Activated naive CD4-positive, alpha-beta T cell treated with anti-CD3 and anti-CD28 coated beads, Interleukin-2, amount 50 U/mL, for 72 hours (primary cell): ENCODE results near the gene TGM1. TPM values are rescaled to one million over a fixed set of nuclear protein-coding genes. Genes with fewer than 3 reads are reported as not detected.
"Not testable (repeated sequence)": the region's sequence is repeated elsewhere in the genome, so short reads cannot be mapped to it uniquely, and the experiment has no call there.

ENCODE experiments used
- ATAC-seq, 2 donors: fragments of 150-1000 bp; cut with Tn5 transposase; 2 replicates each; pipeline ENCODE4 v1.10.0; 2021; ENCODE audit warnings: mild to moderate bottlenecking in 2 of 2, moderate library complexity in 2 of 2
- DNase-seq, 2 donors: peaks; one replicate each; pipeline ENCODE4 v3.0.0; 2021 to 2022; ENCODE audit warnings: low spot score in 2 of 2
- H3K27ac Mint-ChIP-seq, 2 donors: one replicate each; pipeline ENCODE4 v1.8.0; 2022; ENCODE audit warnings: mild to moderate bottlenecking in 2 of 2, mixed read lengths in 2 of 2
- H3K36me3 Mint-ChIP-seq, 2 donors: one replicate each; pipeline ENCODE4 v1.8.0; 2022; ENCODE audit warnings: mixed read lengths in 2 of 2
- H3K9me3 Mint-ChIP-seq, 2 donors: one replicate each; pipeline ENCODE4 v1.8.0; 2022; ENCODE audit warnings: mixed read lengths in 2 of 2
- total RNA-seq, 2 donors: library from RNA; stranded (reverse); gene quantifications; one replicate each; pipeline ENCODE4 v1.2.3, GENCODE V29; 2022

TGM1 gene
- total RNA-seq, 2 donors from 2014 or later = 7.9 to 31.6 TPM

DNA sequence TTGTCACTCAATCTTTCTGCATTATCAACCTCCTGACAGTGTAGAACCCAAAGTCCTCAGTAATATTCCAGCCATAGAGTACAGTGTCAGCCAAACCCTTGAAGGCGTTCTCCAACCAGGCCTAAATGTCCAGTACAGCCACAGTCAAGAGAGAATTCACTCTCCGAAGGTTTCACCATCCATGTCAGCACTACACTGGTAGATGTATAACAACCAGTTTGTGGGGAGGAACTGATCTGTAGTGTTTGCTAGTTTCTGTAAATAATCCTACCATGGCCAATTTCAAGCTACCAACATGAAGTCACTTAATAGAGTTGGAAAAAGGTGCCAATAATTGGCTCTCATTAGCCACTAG lies 46.7 kb downstream of the TGM1 start:
- Mint-ChIP-seq H3K36me3 (peaks cover 5 to 17% of the 10 kb centered on the region in 2 donors), H3K27ac (peak overlapping the region; percentile 90 to 95), H3K9me3 (no peaks in the 10 kb centered on the region)
- ATAC-seq (no peak), DNase-seq (no peak)

DNA sequence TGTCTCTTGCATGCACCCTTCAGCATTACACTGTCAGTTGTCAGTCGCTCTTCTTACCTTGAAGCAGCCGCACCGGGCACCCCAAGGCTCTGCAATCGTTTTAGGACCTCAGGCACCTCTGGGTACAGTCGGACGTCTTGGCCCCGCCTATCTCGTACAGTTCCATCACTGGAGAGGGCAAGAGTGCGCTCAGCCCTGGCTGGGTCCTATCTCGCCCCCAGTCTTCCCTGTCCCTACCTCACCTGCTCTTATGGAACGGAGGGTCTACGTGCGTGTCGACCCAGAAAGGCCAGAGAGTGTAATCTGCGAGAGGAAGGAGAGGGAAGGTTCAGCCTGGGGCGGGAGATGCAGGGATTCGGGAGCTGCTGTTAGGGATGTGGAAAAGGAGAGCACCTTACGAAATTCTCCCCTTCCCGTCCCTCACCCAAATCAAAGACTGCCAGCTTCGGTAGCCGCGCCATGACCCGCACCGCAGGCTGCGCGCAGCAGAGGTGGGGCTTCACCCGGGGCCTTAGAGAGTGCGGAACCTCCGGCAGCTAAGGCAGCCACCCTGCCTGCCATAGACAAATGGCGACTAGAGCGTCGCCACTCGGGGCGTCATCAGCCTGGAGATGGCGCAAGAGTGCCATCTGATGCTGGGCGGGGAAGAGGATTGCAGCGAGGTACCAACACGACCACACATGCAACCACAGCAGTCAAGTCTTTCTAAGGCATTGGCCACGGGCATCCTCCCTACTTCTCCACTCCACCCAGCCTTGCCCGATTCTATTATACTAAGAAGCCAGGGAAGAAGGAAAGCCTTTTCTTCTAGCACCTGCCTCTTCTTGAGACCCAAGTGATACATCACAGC lies 47.3 kb downstream of the TGM1 start, which contains the start of gene MDP1:
TSS of gene MDP1 (minus strand) at position 572 of the 850 bp plus-strand sequence. CDS start at position 461, 111 bp downstream.
- ATAC-seq = peak; percentile 73 to 74
- H3K27ac Mint-ChIP-seq = peak within 1 kb of the TSS; percentile 90 to 95
- no peaks in the 10 kb centered on the region for H3K9me3 Mint-ChIP-seq
- H3K36me3 Mint-ChIP-seq = peaks cover 9 to 23% of the 10 kb centered on the region in 2 donors
- peak; percentile 78 to 82 for DNase-seq

DNA sequence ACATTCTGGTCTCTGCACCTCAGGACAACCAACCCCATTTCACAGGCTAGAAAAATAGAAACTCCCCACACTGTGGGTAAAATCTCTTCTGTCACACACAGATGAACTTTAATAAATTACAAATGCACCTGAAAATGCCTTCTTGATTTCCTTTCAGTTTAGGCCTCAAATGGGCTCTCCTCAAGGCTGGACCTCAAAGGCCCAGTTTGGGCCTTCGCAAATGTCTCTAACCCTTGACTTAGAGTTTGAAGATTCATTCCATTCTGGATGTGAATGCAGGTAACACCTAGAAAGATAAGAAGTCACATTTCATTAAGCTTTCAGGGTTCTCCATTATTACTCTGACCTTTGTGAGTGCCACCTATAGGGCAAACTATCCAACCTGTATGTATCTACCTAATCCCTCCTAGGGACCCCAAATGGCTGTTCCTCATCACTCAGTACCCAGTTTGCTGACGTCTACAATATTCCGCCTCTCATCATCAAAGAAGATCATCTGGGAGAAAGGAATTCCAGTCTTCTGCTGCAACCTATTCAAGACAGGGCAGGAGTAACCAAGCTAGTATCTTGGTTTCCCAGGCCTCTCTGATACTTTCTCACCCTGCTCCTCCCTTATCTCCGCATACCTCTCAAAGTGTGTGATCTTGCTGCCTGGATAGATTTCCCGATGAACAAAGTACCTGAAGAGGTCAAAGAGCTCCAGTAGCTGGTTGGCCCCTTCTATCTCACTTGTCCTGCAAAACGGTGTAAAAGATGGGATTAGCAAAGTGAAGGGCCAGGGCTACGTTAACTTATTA lies 48.9 kb downstream of the TGM1 start:
- Mint-ChIP-seq H3K9me3 (no peaks in the 10 kb centered on the region), H3K36me3 (peaks cover 18 to 32% of the 10 kb centered on the region in 2 donors)

DNA sequence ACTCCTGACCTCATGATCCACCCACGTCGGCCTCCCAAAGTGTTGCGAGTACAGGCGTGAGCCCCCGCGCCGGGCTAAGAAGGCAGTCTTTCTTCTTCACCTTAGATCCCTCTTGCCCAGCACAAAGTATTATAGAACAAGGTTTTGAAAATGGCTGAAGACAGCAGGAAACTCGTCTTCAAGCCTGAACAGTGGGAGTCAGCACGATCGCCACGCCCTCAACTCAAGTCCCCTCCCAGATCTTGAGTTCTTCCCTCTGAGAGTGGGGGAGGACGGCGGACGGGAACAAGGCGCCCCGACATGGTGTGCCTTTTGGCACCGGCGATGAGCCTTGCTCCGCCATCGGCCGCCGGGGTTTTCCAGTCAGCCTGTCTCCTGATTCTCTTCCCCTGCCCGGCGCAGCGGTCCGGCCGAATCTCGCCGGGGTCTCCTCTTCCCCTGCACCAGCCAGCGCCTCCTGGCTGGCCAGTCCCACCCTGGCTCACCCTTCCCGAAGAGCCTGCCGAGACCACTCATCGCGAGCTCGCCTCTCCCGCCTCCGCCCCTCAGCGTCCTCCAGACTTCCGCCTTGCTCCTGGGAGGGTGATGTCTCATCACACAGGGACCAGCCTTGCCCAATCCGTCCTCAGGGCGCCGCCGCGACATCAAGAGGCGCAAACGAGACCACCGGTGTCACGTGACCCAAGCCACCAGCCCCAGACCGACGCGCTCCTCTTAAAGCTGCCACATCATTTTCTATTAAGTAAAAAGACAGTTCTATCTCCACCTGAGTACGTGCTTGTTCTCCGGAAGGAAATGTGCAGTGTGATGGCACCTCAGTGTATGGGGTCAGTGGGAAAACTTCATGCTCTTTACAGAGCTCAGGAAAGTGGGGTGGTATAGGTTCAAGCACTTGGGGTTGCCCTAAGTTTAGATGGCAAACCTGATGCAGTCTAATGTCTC lies 49.8 kb downstream of the TGM1 start, which contains the start of gene CHMP4A:
TSS of gene CHMP4A (minus strand) at position 565 of the 942 bp plus-strand sequence. CDS start at position 516, 49 bp downstream.
- Mint-ChIP-seq H3K9me3 (no peaks in the 10 kb centered on the region), H3K27ac (peak within 1 kb of the TSS; percentile 96 to 98), H3K36me3 (peaks cover 18 to 36% of the 10 kb centered on the region in 2 donors)
- ATAC-seq (peak; percentile 87 to 91), DNase-seq (peak; percentile 93 to 96)

More for the DNA sequence above, 48.9 kb downstream of the TGM1 start:
- H3K27ac Mint-ChIP-seq = peak overlapping the region; percentile 96 to 98
- no peak for DNase-seq
- no peak for ATAC-seq

DNA sequence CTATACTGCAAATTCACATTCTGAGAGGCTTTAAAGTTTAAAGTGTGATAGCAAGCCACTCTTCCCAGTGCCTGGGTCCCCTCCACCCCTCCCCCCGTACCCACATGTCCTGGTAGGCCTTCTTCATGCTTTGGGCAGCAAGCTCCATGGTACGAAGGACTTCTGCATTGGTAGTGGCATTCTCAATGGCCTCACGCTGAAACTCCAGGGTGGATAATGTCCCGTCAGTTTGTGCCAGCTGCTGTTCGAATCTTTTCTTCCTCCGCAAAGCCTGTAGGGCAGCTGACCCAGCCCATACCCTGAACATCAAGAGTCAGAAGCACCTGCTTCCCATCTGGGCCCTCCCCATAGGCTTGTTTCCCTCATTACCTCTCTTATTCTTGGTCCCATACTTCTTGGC lies 51.7 kb downstream of the TGM1 start:
- DNase-seq (no peak), ATAC-seq (no peak)
- Mint-ChIP-seq H3K27ac (peak overlapping the region in 1 of 2 donors; percentile 96), H3K36me3 (peaks cover 25 to 54% of the 10 kb centered on the region in 2 donors), H3K9me3 (no peaks in the 10 kb centered on the region)

DNA sequence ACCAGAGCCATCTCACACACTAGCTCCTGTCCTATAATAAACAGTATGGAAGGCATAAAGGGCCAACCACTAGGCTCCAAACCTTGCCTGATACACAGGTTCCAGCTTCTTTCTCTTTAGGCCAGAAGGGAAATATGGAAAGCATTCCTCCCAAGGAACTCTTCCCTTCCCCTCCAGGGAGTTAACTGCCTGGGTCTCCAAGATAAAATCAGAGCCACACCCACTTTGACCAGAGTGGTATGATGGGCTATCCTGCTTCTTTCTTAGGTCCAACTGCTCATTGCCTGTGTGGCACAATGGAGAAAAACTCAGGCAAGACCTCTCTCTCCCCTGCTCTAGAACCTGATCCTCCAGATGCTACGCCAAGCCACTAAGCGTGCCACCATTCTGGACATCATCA lies 55.4 kb downstream of the TGM1 start:
- DNase-seq (no peak), ATAC-seq (no peak)
- Mint-ChIP-seq H3K27ac (peak overlapping the region in 1 of 2 donors; percentile 33), H3K9me3 (peaks cover 0 to 6% of the 10 kb centered on the region in 2 donors), H3K36me3 (peaks cover 31 to 52% of the 10 kb centered on the region in 2 donors)

DNA sequence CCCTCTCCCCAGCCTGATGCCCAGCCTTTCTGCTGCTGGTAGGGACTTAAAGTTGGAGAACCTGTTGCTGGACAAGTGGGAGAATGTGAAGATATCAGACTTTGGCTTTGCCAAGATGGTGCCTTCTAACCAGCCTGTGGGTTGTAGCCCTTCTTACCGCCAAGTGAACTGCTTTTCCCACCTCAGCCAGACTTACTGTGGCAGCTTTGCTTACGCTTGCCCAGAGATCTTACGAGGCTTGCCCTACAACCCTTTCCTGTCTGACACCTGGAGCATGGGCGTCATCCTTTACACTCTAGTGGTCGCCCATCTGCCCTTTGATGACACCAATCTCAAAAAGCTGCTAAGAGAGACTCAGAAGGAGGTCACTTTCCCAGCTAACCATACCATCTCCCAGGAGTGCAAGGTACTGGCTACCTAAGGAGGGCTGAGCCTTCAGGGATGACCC lies 55.8 kb downstream of the TGM1 start:
- H3K36me3 Mint-ChIP-seq = peaks cover 34 to 56% of the 10 kb centered on the region in 2 donors
- DNase-seq (no peak), ATAC-seq (peak in 1 of 2 donors; percentile 18)
- H3K9me3 Mint-ChIP-seq = peaks cover 0 to 6% of the 10 kb centered on the region in 2 donors
- H3K27ac Mint-ChIP-seq = peak overlapping the region; percentile 26 to 33

DNA sequence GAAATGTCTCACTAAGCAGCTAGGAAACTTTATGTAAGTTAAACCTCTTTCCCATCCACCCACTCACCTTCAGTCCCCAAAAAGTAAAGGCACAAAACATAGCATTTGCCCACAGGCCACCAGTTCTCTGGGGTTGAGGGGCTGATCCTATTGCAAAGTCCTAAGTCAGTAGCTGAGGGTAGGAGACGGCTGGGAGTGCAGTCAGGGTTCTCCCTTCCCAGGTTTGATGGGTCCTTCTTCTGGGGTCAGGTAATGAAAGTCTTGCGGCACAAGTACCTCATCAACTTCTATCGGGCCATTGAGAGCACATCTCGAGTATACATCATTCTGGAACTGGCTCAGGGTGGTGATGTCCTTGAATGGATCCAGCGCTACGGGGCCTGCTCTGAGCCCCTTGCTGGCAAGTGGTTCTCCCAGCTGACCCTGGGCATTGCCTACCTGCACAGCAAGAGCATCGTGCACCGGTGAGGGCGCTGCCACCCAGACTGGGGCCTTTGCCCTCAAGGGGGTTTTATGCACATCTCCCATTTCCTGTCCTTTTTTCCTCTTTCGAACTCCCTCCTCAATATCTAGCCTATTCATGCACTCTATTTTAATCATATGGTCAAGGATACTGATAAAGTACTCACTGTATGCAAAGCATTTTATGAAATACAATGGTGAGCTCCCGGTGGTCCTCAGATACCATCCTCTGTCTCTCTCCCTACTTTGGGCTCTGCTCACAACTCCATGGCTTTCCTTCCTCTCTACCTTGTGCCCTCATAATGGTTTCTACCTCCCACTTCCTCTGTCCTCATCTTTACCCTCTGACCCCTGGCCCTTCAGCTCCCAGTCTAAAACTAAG lies 56.5 kb downstream of the TGM1 start:
- ATAC-seq (no peak), DNase-seq (no peak)
- Mint-ChIP-seq H3K36me3 (peaks cover 37 to 58% of the 10 kb centered on the region in 2 donors), H3K27ac (peak overlapping the region; percentile 26 to 33), H3K9me3 (peaks cover 0 to 8% of the 10 kb centered on the region in 2 donors)

DNA sequence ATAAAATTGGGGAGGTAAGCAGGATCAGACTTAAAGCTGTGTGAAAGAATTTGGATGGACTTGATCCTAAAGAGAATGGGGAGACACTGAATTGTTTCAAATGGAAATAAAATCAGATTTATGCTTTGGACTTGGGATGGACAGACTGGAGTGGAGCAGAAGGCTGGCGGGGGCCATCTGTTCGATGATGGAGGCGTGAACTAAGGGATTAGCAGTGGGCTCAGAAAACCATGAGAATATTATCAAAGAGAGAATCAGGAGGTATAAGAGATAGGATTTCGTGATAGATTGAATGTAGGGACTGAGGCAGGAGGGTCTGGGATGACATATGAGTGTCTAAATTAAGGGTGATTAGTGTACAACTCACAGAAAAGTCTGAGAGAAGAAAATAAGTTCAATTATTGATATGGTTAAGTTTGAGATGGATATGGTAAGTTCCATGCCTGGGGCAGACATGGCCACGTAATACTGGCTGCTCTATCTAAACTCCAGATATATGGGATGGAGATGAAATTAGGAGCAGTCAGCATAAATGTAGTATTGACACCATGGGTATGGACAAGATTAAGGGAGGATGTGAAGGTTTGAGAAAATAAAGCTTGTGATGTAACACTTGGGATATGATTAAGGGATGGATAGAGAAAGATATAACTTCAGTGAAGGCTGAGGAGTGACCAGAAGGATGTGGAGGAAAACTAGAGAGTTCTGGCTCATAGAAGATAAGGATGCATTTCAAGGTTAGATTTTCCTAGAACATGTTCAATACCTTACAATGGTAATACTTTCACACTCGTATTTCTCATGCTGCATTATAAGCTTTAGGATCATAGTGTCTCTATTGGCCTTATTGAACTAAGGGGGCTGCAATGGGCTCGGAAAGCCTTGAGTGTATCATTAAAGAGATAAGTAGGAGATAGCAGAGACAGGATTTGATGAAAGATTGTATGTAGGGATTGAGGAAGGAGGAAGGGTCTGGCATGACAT lies 58.5 kb downstream of the TGM1 start:
- DNase-seq = no peak
- no peak overlapping the region for H3K27ac Mint-ChIP-seq

DNA sequence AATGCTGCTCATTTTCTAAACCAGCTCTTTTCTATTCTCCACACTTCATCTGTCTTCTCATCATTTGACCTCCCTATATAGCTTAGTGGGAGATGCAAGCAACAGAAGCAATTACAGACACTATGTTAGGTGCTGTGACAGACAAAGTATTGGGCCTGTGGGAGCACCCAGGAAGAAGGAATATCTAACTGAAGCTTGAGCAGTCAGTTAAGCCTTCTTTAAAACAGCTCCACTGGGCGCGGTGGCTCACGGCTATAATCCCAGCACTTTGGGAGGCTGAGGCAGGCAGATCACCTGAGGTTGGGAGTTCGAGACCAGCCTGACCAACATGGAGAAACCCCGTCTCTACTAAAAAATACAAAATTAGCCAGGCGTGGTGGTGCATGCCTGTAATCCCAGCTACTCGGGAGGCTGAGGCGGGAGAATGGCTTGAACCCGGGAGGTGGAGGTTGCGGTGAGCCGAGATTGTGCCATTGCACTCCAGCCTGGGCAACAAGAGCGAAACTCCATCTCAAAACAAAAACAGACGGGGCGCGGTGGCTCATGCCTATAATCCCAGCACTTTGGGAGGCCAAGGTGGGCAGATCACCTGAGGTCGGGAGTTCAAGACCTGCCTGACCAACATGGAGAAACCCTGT lies 59.6 kb downstream of the TGM1 start:
- peaks cover 0 to 10% of the 10 kb centered on the region in 2 donors for H3K9me3 Mint-ChIP-seq
- not testable (repeated sequence) for ATAC-seq, H3K27ac Mint-ChIP-seq, DNase-seq
- peaks cover 25 to 55% of the 10 kb centered on the region in 2 donors for H3K36me3 Mint-ChIP-seq

More for the DNA sequence above, 58.5 kb downstream of the TGM1 start:
- Mint-ChIP-seq H3K36me3 (peaks cover 25 to 47% of the 10 kb centered on the region in 2 donors), H3K9me3 (peaks cover 0 to 10% of the 10 kb centered on the region in 2 donors)
- no peak for ATAC-seq

DNA sequence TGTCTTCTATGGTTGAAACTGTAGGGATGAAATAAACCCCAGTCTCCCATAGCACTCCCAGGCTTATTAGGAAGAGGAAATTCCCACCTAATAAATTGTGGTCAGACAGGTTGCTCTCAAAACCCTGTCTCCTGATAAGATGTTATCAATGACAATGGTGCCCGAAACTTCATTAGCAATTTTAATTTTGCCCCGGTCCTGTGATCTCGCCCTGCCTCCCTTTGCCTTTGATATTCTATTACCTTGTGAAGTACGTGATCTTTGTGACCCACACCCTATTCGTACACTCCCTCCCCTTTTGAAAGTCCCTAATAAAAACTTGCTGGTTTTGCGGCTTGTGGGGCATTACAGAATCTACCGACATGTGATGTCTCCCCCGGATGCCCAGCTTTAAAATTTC lies 60.4 kb downstream of the TGM1 start:
- ATAC-seq = not testable (repeated sequence)
- Mint-ChIP-seq H3K27ac (peak overlapping the region in 1 of 2 donors; percentile 48), H3K9me3 (peaks cover 0 to 10% of the 10 kb centered on the region in 2 donors), H3K36me3 (peaks cover 25 to 48% of the 10 kb centered on the region in 2 donors)
- peak in 1 of 2 donors; percentile 16 for DNase-seq
